Measurements from ENCODE around the gene CAMKMT.

Gene CAMKMT

DNA sequence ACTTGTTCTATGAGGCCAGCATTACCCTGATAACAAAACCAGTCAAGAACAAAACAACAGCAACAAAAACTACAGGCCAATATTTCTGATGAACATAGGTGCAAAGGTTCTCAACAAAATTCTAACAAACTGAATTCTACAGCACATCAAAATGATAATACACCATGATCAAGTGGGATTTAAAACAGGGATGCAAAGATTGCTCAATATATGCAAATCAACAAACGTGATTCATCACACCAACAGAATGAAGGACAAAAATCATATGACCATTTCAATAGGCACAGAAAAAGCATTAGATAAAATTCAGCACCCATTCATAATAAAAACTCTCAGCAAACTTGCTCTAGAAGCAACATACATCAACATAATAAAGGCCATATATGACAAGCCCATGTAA is 173.6 kb downstream of the CAMKMT start:
- H3K27me3 ChIP-seq (replicated peaks; ENCODE audit: control insufficient read depth, insufficient read depth, low read length), result no peaks in the 10 kb centered on the region
- H3K9me3 ChIP-seq (ENCODE audit: control insufficient read depth, low read length), result no peaks in the 10 kb centered on the region
- H3K4me3 ChIP-seq (ENCODE audit: low read length), result no peak overlapping the region
- no peaks in the 10 kb centered on the region for H3K36me3 ChIP-seq (ENCODE audit: control insufficient read depth, insufficient read depth, low read length, severe bottlenecking)
- H3K9ac ChIP-seq (ENCODE audit: low read length), result no peak overlapping the region
- no peak for DNase-seq (ENCODE audit: low read depth)
- no peaks in the 10 kb centered on the region for H3K4me1 ChIP-seq (ENCODE audit: control insufficient read depth, insufficient read depth, low read length)

- H3K9me3 ChIP-seq (ENCODE audit: control insufficient read depth, low read length), result no peaks in the 10 kb centered on the region
- no peaks in the 10 kb centered on the region for H3K4me1 ChIP-seq (ENCODE audit: control insufficient read depth, insufficient read depth, low read length)
- DNase-seq (ENCODE audit: low read depth), result no peak
- no peak overlapping the region for H3K4me3 ChIP-seq (ENCODE audit: low read length)
- no peaks in the 10 kb centered on the region for H3K36me3 ChIP-seq (ENCODE audit: control insufficient read depth, insufficient read depth, low read length, severe bottlenecking)
- H3K27me3 ChIP-seq (replicated peaks; ENCODE audit: control insufficient read depth, insufficient read depth, low read length), result no peaks in the 10 kb centered on the region
- no peak overlapping the region for H3K9ac ChIP-seq (ENCODE audit: low read length)
These were observed 175.5 kb downstream of the CAMKMT start for GRCh38 chr2:44537264-44537663.

DNA sequence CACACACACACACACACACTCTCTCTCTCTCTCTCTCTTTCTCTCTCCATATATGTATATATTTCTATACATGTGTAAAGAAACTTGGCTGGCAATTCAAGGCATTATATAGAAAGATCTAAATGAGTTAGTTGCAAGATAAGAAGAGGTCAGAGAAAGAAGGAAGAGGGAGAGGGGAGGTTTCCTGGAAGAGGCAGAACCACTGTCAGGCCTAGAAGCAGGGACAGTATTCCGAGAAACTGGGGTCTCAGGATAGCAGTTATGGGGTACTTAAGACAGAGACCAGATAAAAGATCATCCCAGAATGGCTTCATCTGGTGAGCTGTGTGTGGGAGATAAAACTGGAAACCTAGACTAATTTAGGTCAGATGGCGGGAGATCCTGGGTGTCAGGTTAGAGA is 180.8 kb downstream of the CAMKMT start:
- Histone ChIP-seq H3K4me3 (ENCODE audit: low read length) (no peak overlapping the region), H3K9ac (ENCODE audit: low read length) (no peak overlapping the region), H3K4me1 (ENCODE audit: control insufficient read depth, insufficient read depth, low read length) (no peaks in the 10 kb centered on the region), H3K9me3 (ENCODE audit: control insufficient read depth, low read length) (no peaks in the 10 kb centered on the region), H3K27me3 (replicated peaks; ENCODE audit: control insufficient read depth, insufficient read depth, low read length) (no peaks in the 10 kb centered on the region), H3K36me3 (ENCODE audit: control insufficient read depth, insufficient read depth, low read length, severe bottlenecking) (no peaks in the 10 kb centered on the region)
- DNase-seq (ENCODE audit: low read depth), result no peak

- H3K4me3 ChIP-seq (ENCODE audit: low read length), result no peak overlapping the region
- no peaks in the 10 kb centered on the region for H3K9me3 ChIP-seq (ENCODE audit: control insufficient read depth, low read length)
- peak; percentile 45 for DNase-seq (ENCODE audit: low read depth)
- H3K4me1 ChIP-seq (ENCODE audit: control insufficient read depth, insufficient read depth, low read length), result peaks cover 8% of the 10 kb centered on the region
- H3K36me3 ChIP-seq (ENCODE audit: control insufficient read depth, insufficient read depth, low read length, severe bottlenecking), result no peaks in the 10 kb centered on the region
- H3K9ac ChIP-seq (ENCODE audit: low read length), result no peak overlapping the region
- H3K27me3 ChIP-seq (replicated peaks; ENCODE audit: control insufficient read depth, insufficient read depth, low read length), result no peaks in the 10 kb centered on the region
These were observed 182.3 kb downstream of the CAMKMT start for GRCh38 chr2:44543773-44544725.

DNA sequence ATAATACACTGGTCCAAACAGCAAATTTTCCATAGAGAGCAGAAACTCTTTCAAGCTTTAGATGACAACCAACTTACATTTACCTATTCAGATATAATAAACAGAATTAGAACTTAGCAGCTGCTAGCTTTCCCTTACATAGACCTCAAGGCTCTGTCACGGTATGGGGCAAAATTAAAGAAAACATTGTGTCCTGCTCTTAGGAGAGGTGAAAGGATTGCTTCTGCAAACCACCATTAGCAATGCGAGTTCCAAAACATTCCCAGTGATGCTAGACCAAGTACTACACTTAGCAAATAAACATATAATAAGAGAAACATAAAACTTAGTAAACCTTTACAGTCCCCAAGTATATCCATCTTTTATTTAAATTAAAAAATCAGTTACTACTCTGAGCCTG is 183.3 kb downstream of the CAMKMT start:
- DNase-seq (ENCODE audit: low read depth), result no peak
- Histone ChIP-seq H3K4me1 (ENCODE audit: control insufficient read depth, insufficient read depth, low read length) (peaks cover 17% of the 10 kb centered on the region), H3K36me3 (ENCODE audit: control insufficient read depth, insufficient read depth, low read length, severe bottlenecking) (no peaks in the 10 kb centered on the region), H3K9me3 (ENCODE audit: control insufficient read depth, low read length) (no peaks in the 10 kb centered on the region), H3K4me3 (ENCODE audit: low read length) (no peak overlapping the region), H3K27me3 (replicated peaks; ENCODE audit: control insufficient read depth, insufficient read depth, low read length) (no peaks in the 10 kb centered on the region), H3K9ac (ENCODE audit: low read length) (no peak overlapping the region)

- no peak overlapping the region for H3K9ac ChIP-seq (ENCODE audit: low read length)
- peaks cover 17% of the 10 kb centered on the region for H3K4me1 ChIP-seq (ENCODE audit: control insufficient read depth, insufficient read depth, low read length)
- no peak for DNase-seq (ENCODE audit: low read depth)
- H3K36me3 ChIP-seq (ENCODE audit: control insufficient read depth, insufficient read depth, low read length, severe bottlenecking), result no peaks in the 10 kb centered on the region
- H3K9me3 ChIP-seq (ENCODE audit: control insufficient read depth, low read length), result no peaks in the 10 kb centered on the region
- no peak overlapping the region for H3K4me3 ChIP-seq (ENCODE audit: low read length)
- no peaks in the 10 kb centered on the region for H3K27me3 ChIP-seq (replicated peaks; ENCODE audit: control insufficient read depth, insufficient read depth, low read length)
These were observed 184.8 kb downstream of the CAMKMT start for GRCh38 chr2:44546459-44547127.

- H3K9ac ChIP-seq (ENCODE audit: low read length), result no peak overlapping the region
- no peaks in the 10 kb centered on the region for H3K9me3 ChIP-seq (ENCODE audit: control insufficient read depth, low read length)
- H3K4me3 ChIP-seq (ENCODE audit: low read length), result no peak overlapping the region
- peaks cover 17% of the 10 kb centered on the region for H3K4me1 ChIP-seq (ENCODE audit: control insufficient read depth, insufficient read depth, low read length)
- H3K36me3 ChIP-seq (ENCODE audit: control insufficient read depth, insufficient read depth, low read length, severe bottlenecking), result no peaks in the 10 kb centered on the region
- no peak for DNase-seq (ENCODE audit: low read depth)
- no peaks in the 10 kb centered on the region for H3K27me3 ChIP-seq (replicated peaks; ENCODE audit: control insufficient read depth, insufficient read depth, low read length)
These were observed 186.0 kb downstream of the CAMKMT start for GRCh38 chr2:44547718-44548117.

DNA sequence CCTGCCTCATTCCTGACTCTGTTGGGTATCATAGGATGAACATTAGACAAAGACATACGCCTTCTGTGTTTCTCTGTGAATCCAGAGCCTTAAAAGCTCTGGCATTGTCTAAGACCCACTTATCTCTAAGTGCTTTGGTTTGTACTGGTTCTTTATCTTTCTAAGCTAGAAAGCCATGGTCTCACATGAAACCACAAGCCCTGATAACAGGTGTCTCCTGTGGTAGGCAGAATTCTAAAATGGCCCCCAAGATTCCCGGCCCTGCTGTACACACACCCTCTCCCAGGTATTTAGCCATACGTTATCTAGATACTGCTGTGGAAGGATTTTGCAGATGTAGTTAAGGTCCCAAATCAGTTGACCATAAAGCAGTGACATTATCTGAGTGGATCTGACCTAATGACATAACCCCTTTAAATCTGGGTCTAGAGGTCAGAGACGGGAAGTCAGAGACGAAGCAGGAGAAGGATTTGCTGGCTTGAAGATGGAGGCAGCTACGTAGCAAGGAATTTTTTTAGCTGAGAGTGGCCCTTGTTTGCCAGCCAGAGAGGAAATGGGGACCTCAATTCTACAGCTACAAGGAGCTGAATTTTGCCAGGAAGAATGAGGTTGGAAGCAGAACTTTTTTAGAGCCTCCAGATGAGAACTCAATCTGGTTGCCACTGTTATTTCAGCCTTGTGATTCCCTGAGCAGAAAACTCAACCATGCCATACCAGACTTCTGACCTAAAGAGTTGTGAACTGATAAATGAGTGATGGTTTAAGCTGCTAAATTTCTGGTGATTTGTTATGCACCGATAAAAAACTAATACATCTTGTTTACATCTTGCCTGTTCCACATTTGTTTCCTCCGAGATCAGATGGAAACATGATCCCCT is 186.7 kb downstream of the CAMKMT start:
- H3K36me3 ChIP-seq (ENCODE audit: control insufficient read depth, insufficient read depth, low read length, severe bottlenecking), result no peaks in the 10 kb centered on the region
- no peaks in the 10 kb centered on the region for H3K9me3 ChIP-seq (ENCODE audit: control insufficient read depth, low read length)
- H3K4me3 ChIP-seq (ENCODE audit: low read length), result peak overlapping the region; percentile 30
- no peaks in the 10 kb centered on the region for H3K27me3 ChIP-seq (replicated peaks; ENCODE audit: control insufficient read depth, insufficient read depth, low read length)
- H3K4me1 ChIP-seq (ENCODE audit: control insufficient read depth, insufficient read depth, low read length), result peaks cover 22% of the 10 kb centered on the region
- no peak for DNase-seq (ENCODE audit: low read depth)
- H3K9ac ChIP-seq (ENCODE audit: low read length), result peak overlapping the region; percentile 18

DNA sequence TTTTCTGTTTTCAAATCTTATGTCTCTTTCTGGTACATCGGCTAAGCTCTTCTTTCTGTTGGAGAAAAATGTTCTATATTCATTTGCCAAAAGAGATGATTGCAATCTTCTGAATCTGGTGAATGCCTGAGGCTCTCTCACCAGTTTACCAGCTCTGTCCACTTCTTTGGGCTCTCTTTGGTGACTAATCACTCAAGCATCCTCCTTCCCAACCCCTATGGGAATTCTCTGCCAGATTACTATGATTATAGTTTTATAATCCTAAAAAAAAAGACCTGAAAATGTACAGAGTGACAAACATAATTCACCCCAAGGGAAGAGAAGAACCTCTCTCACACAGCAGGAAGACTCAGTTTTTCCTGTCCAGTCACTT is 187.3 kb downstream of the CAMKMT start:
- H3K4me1 ChIP-seq (ENCODE audit: control insufficient read depth, insufficient read depth, low read length), result peaks cover 29% of the 10 kb centered on the region
- peak overlapping the region; percentile 30 for H3K4me3 ChIP-seq (ENCODE audit: low read length)
- H3K9ac ChIP-seq (ENCODE audit: low read length), result peak overlapping the region; percentile 18
- DNase-seq (ENCODE audit: low read depth), result peak; percentile 80
- H3K27me3 ChIP-seq (replicated peaks; ENCODE audit: control insufficient read depth, insufficient read depth, low read length), result no peaks in the 10 kb centered on the region
- no peaks in the 10 kb centered on the region for H3K9me3 ChIP-seq (ENCODE audit: control insufficient read depth, low read length)
- no peaks in the 10 kb centered on the region for H3K36me3 ChIP-seq (ENCODE audit: control insufficient read depth, insufficient read depth, low read length, severe bottlenecking)

DNA sequence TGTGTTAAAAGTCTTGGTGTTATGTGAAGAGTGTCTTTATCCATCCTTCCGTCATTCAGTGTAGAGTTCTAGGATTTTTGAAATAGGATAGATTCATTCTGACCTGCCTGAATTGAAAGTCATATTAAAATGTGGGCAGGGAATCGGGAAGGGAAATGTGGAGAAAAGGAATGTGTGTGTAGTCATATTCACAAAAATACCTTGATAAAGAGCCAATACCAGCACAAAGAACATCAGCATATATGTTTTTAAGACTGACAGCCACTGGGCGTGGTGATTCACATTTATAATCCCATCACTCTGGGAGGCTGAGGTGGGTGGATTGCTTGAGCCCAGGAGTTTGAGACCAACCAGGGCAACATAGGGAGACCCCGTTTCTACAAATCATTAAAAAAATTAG is 188.1 kb downstream of the CAMKMT start:
- no peaks in the 10 kb centered on the region for H3K36me3 ChIP-seq (ENCODE audit: control insufficient read depth, insufficient read depth, low read length, severe bottlenecking)
- no peak overlapping the region for H3K9ac ChIP-seq (ENCODE audit: low read length)
- no peak for DNase-seq (ENCODE audit: low read depth)
- H3K27me3 ChIP-seq (replicated peaks; ENCODE audit: control insufficient read depth, insufficient read depth, low read length), result no peaks in the 10 kb centered on the region
- peaks cover 29% of the 10 kb centered on the region for H3K4me1 ChIP-seq (ENCODE audit: control insufficient read depth, insufficient read depth, low read length)
- H3K4me3 ChIP-seq (ENCODE audit: low read length), result no peak overlapping the region
- H3K9me3 ChIP-seq (ENCODE audit: control insufficient read depth, low read length), result no peaks in the 10 kb centered on the region

- H3K4me3 ChIP-seq (ENCODE audit: low read length), result no peak overlapping the region
- H3K36me3 ChIP-seq (ENCODE audit: control insufficient read depth, insufficient read depth, low read length, severe bottlenecking), result no peaks in the 10 kb centered on the region
- no peaks in the 10 kb centered on the region for H3K27me3 ChIP-seq (replicated peaks; ENCODE audit: control insufficient read depth, insufficient read depth, low read length)
- no peak overlapping the region for H3K9ac ChIP-seq (ENCODE audit: low read length)
- H3K9me3 ChIP-seq (ENCODE audit: control insufficient read depth, low read length), result no peaks in the 10 kb centered on the region
- peaks cover 29% of the 10 kb centered on the region for H3K4me1 ChIP-seq (ENCODE audit: control insufficient read depth, insufficient read depth, low read length)
- no peak for DNase-seq (ENCODE audit: low read depth)
These were observed 188.8 kb downstream of the CAMKMT start for GRCh38 chr2:44550561-44550960.
